GM21576 (cell line): ENCODE measurements around the gene STX11.
A peak's percentile ranks its signal among the peaks of the same experiment; 100 is the strongest.

Experiments used
- ATAC-seq: cut with Tn5 transposase; IDR thresholded peaks from one replicate; pipeline ENCODE4 v1.9.1; 2021; ENCODE audit warnings: mild to moderate bottlenecking, moderate library complexity; ENCODE audit not compliant: unreplicated experiment

The STX11 gene

GRCh38 chr6:144214029-144214428 is 63.7 kb downstream of the STX11 start:
- ATAC-seq, result no peak

DNA sequence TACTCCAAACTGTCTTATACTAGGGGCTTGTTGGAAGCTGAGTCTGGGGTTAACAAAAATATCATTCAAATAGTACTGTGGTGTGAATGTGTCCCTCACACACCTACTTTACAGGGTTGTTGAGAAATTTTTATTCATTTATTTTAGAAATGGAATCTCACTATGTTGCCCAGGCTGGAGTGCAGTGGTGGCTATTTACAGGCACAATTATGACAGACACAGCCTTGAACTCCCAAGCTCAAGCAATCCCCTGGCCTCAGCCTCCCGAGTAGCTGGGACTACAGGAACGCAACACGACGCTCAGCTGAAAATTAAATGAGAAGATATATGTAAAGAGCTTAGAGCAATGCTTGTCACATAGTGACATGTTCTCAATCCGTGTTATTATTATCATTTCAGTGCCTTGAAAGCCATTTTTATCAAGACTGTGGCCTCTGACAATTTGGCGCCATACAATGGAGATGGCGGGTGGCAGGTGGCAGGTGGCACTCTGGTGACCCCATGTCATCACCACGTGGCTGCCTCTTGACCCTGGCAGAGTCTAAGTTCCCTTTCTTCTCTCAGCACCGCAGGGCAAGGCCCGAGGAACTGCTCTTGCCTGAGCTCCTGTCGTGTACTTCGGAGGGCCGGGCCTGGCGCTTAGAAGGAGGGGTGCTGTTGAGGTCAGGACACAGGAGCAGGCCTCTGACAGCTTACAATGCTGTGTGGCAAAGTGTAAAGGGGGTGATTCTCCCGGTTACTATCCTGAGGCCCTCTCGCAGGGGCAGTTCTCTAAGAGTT is 64.5 kb downstream of the STX11 start:
- no peak for ATAC-seq

DNA sequence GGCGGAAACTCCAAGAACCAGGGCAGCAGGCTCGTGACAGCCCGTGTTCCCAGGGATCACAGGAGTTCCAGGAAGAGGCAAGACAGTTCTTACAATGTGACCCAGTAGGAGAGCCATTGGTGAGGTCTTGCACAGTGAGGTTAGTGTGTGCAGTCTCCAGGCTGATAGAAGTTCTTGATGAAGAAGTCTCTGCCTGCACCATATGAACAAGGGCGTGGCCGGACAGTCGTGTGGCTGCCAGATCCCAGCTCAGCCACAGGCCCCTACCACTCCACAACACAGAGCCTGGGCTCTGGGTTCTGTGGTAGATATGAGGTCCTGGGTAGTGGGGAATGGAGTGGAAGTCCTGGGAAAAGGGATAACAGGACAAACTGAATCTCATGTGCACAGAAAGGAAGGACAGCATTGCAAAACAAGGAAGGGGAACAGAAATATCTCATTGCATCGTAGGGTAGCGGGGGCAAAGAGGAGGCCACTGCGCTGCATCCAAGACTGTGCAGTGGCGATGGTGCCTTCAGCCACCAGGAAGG is 65.2 kb downstream of the STX11 start:
- ATAC-seq, result no peak

GRCh38 chr6:144215932-144216667 is 65.8 kb downstream of the STX11 start:
- ATAC-seq, result peak; percentile 88

DNA sequence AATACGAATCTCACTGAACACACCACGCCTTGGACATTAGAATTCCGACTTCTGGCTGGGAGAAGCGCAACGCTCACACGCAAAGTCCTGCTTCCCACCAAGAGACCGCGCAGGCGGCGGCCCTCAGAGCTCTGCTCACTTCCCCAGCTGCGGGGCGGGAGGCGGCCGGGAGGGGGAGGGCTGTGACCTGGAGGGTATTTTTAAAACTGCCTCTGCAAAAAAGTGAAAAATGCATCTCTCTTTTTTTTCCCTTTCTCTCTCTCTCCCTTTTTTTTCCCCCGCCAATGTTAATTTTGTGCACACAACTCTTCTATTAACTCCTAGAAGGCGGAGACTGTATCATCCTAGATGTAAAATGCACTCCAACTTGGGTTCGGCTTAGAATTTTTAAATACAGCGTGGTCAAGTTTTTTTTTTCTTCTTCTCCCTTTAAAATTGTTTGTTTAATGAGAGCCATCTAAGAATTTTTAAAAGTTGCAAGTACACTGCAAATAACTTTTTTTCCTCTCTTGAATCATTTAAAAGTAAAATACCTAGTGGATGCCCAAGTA is 66.4 kb downstream of the STX11 start:
- peak; percentile 44 for ATAC-seq

- no peak for ATAC-seq
Observed at GRCh38 chr6:144217264-144217663, 66.9 kb downstream of the STX11 start.

- ATAC-seq, result no peak
Observed at GRCh38 chr6:144217797-144218196, 67.5 kb downstream of the STX11 start.

GRCh38 chr6:144219056-144219685 is 68.9 kb downstream of the STX11 start:
- no peak for ATAC-seq

- ATAC-seq, result no peak
Observed at GRCh38 chr6:144220031-144220790, 69.9 kb downstream of the STX11 start.

DNA sequence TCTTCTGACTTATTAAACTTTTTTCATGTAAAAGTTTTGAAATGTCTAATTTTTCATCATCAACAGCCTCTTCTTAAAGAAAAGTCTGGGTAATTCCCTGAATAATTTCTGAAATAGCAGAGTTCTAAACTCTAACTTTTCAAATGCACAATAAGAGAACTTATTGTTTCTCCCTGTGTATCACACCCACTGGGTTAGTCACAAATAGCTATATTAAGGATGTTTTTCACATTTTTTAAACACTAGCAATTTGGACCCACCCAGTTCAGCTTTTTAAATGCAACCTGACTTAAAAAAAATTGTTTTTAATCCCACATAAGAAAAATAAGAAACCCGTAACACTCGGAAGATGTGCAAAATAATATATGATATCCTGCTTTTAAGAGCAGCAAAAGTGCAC is 73.4 kb downstream of the STX11 start:
- no peak for ATAC-seq

- ATAC-seq, result no peak
Observed at GRCh38 chr6:144231721-144232120, 81.4 kb downstream of the STX11 start.

DNA sequence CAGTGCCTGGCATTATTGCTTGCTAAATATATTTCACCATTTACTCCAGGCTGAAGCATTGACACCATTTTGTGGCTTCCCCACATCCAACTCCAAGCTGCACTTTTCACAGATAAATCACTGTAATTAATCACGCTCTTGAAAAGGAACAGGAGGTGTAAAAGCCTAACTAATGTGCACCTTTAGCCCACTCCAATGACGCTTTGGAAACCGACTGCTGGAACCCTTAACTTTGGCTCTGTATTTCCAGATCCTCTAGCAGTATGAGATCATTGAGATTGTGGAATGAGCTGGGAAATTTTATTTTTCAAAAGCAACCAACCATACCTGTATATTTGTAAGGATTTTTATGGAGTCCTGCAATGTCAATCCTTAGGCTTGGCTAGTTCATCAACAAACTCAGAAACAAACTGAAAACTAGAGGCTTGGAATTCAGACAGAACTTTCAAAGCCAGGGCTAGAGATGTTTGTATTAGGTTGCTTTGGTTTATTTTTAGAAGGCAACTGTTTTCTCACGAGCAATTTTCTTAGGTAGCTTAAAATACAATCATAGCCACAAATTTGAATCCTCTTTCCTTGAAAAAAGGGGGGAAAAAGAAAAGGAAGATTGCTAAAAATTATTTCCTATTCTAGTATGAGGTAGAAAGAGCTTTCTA is 82.0 kb downstream of the STX11 start:
- no peak for ATAC-seq

GRCh38 chr6:144232832-144233230 is 82.5 kb downstream of the STX11 start:
- ATAC-seq, result no peak

DNA sequence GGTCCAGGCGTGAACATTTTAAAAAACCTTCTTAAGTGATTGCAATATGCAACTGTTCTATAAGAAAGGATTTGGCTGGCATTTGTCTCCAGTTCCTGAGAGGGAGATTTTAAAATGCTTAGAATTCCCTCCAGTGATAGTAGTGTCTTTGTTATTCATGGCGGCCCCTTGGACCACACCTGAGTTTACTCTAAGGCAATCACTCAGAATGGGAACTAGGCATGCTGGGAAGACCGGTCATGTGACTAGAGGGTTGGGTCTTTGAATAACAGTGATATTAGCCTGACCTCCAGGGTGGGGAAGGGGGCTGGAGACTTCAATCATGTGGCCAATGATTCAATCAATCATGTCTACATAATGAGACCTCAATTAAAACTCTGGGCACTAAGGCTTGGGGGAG is 84.1 kb downstream of the STX11 start:
- no peak for ATAC-seq

GRCh38 chr6:144234935-144235334 is 84.6 kb downstream of the STX11 start:
- no peak for ATAC-seq
